Activated CD4-positive, alpha-beta T cell treated with anti-CD3 and anti-CD28 coated beads, Interleukin-2, Interleukin-4, amounts not matched to agents 100 ng/mL and 50 ng/mL, durations not matched to agents 16 hours and 8 hours (primary cell): Measurements from ENCODE around the gene NDRG2.
"Not testable (repeated sequence)": the region's sequence is repeated elsewhere in the genome, so short reads cannot be mapped to it uniquely, and the experiment has no call there.

ENCODE experiments used
- DNase-seq: peaks from one replicate; pipeline ENCODE4 v3.0.0-alpha.2; 2020; ENCODE audit warnings: low spot score

NDRG2 gene

DNA sequence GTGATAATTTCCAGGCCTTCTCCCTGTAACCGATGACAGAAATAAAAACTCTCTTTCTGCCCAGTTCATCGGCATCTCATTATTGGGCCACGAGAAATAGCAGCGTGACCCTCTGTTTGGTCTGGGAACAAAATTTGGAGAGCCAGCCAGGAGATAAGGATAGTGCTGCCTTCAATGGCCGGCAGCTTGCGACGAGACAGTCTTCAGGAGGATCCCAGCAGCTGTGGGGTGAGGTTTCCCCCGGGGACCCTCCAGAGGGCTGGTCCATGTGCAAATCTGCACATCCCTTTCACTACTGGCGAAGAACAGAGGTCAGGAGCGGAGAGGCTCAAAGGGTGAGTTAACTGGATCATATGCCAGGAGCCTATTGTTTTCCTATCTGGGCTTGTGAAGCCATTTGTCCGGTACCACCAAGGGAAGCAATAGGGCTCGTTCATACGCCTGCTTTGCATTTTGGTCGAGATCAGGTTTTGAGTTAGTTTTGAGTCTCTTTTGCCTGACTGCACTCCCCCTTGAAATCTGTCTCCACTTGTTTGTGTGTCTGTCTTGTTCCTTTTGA lies 21.0 kb downstream of the NDRG2 start:
- DNase-seq, result no peak

DNA sequence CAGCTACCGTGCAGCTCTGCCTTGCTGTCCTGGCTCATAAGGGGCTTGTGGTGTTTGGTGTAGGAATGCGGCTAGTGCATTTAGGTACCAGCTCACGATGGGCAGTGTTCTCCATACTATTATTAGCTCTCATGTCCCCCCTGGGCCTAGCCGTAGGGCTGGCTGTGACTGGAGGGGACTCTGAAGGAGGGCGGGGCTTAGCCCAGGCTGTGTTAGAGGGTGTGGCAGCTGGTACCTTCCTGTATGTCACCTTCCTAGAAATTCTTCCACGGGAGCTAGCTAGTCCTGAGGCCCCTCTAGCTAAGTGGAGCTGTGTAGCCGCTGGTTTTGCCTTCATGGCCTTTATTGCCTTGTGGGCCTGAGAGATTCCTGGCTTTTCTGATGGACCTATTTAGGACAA lies 23.6 kb downstream of the NDRG2 start:
- no peak for DNase-seq

DNA sequence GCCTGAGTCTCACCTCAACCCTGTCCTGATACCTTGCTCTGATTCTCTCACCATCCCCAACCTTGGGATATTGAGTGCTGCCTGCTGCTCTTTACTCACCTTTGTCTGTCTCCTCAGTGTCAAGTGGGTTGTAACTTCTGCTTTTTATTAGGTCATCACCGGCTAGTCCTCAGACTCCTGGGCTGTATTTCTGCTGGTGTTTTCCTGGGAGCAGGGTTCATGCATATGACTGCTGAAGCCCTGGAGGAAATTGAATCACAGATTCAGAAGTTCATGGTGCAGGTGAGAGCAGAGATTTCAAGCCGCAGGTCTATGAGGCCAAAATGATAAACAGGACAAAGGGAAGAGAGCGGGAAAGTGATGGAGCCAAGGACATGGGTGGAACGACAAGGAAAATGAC lies 25.3 kb downstream of the NDRG2 start:
- DNase-seq, result no peak

DNA sequence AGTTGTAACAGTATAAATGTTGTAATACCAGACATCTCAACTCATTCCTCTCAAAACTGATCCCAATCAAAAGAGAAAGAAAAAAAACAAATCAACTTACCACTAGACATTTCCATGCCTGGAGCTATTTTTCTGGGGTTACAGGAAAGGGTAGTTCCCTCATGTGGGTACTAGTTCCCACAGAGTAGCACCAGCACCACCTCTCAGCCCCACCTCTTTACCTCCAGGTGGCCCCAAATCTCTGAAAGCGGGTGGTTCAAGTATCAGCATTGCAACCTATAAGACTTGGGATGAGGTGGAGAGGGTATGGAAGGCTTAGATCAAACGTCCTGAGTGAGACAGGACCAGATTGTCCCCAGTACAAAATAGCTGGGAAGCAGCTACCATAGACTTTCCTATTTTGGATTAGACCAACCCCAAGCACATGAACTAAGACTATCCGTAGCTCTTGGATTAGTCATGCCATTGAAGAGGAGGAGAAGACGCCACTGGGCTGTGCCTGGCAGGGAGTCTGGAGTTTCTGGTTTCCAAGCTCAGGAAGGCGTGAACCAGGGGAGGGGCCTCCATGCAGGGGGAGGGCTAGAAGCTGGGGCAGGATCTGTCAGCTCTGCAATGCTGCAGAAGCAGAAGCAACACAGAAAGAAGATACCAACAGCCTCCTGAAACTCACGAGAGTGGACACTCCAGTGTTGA lies 26.0 kb downstream of the NDRG2 start, which contains the start of gene SLC39A2:
Gene SLC39A2 (plus strand): TSS at position 620 of the 693 bp plus-strand sequence. CDS start 154 bp downstream, outside the sequence.
- no peak for DNase-seq

DNA sequence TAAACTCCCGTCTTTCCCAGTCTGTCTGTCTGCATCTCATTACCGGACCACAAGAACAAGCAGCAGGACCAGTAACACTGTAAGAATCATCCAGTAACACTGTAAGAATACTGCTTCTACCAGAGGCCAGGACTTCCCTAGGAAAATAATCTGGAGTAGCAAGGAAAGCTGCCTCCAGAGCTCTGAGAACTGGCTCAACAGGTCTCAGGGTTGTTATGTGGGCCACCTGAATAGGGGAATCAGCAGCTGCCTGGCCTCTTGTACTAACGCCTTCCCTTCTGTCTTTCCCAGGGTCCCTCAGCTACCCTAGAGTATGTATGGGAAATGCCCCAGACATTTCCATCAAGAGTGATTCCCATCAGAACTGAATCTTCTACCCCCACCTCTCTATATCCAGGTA lies 26.7 kb downstream of the NDRG2 start:
- DNase-seq, result no peak

DNA sequence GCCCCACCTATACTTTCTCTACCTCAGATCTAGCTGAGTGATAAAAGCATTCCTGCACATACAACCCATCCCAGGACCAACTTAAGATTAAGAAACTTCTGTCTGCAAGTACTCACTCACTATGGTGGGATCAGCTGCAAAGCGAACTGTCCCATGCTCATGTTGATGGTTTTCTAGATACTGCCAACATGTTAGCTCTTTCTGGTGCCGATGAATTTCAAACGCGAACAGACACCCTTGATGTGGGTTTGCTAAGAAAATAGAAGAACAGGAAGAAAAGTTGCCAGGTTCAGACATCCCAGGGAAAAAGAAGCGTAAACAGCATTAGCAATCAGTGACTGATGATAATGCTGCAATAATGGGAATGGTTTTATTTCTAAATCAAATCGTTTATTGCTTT lies 27.3 kb downstream of the NDRG2 start:
- no peak for DNase-seq

DNA sequence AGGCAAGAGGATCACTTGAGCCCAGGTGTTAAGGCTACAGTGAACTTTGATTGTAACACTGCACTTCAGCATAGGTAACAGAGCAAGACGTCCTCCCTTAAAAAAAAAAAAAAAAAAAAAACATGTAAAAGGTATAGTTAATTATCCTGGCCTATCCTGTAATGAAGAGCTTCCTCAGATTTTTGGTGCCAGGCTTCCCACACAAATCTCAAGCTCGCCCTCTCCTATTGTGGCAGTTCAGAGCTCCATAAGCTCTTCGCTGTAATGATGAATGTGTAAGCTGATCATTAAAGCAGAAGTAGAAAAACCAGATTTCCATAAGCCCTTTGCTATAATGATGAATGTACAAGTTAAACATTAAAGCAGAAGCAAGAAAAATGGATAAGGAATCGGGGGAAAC lies 27.7 kb downstream of the NDRG2 start:
- no peak for DNase-seq

DNA sequence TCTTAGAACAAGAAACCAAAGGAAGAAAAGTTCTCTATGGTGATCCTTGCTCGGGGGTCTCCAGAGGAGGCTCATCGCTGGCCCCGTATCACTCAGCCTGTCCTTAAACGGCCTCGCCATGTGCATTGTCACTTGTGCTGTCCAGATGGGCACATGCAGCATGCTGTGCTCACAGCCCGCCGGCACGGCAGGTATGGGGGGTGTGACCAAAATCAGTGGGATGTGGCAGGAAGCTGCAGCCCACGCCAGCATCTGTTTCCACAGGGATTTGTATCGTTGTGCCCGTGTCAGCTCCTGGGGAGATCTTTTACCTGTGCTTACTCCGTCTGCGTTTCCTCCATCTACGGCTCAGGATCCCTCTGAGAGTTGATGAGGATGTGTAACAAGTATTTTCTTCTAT lies 28.3 kb downstream of the NDRG2 start:
- DNase-seq, result no peak

DNA sequence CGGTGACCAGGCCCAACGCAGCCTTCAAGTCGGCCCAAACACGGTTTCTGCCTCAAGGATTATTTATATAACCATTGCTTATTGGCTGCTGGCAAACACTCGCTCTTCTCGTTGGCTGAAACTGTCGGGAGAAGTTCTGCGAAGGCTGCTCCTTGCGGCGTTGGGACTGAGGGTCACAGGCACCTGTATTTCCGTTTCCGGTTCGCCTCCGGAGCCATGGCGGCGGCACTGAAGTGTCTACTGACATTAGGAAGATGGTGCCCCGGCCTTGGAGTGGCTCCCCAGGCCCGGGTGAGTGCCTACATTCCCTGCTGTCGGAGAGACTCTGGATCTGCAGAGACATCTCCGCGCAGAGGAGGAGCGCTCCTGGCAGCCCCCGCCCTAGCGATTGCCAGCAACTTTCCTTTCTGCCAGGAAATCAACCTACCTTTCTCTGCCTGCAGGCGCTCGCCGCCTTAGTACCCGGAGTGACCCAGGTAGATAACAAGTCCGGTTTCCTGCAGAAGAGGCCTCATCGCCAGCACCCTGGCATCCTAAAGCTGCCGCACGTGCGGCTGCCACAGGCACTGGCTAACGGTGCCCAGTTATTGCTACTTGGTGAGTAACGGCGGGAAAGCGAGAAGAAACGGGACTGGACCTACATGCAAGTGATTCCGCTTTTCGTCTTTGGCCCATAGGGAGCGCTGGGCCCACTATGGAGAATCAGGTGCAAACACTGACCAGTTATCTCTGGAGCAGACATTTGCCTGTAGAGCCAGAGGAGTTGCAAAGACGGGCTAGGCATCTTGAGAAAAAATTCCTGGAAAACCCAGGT lies 34.9 kb downstream of the NDRG2 start, which contains the start of gene METTL17:
Gene METTL17 (plus strand): TSS at position 194 of the 814 bp plus-strand sequence. CDS start 23 bp downstream, at position 217.
- DNase-seq, result peak; percentile 96

DNA sequence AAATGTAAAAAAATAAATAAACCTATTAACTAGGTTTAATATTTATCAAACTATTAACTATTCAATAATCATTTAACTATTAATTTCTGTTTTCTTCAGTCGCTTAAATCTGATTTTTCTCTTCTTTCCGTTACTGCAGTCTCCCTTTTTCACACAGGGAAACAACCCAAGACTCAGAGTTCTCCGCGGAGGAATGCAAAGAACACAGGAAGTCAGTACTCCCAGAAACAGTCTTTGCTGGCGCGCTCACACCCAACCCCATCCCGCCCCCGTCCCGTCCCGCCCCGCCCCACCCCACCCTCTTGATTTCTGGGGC lies 35.4 kb downstream of the NDRG2 start:
- no peak for DNase-seq

DNA sequence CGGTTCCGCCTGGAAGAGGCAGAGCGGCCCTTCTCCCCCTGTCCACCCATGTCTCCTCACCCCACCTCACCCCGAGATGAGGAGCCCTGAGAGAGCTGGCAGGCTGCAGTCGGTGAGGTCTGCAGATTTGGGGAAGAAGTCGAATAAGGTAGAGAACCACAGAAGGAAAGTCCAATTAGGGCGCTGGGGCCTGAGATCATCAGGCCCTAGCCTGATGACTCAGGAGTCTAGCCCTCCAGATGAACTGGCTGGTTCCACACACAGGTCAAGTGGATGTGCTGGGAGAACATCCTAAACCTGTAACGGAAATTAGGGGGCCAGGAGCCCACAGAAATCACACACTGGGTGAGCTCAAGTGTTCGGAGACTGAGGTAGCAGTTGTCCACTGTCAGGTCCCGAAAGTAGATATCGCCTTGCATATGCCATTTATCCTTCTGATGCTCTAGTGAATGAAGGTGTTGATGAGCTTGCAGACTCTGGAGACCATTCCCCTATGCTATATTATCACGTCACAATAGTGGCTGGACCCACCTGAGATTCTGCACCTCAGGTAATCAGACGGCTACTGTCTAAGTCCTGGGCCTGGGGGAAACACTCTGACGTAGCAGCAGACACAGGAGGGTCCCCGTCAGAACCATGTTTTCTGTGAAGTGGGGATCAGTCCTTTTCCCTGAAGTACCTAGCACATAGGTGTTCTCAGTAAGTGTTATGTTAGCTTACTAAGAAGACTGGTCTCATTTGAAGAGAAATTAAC lies 36.0 kb downstream of the NDRG2 start:
- DNase-seq, result no peak

DNA sequence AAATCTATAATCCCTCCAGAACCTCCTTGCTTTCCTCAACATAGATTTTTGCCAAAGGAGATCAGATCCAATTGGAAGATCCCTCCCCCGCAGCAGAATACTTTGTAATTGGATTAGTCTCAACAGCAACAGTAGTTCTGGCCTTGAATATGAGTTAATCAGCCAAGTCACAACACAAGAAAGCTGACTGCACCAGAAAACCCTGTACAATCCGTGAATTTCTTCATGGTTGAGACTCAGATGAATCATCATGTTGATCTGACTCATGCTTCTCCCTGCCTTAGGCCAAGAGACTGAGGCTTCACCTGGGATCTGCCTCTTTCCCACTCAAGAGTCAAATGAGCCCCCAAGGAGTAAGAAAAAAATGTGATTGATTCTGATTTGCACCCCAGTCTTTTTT lies 38.0 kb downstream of the NDRG2 start:
- DNase-seq, result peak; percentile 58

DNA sequence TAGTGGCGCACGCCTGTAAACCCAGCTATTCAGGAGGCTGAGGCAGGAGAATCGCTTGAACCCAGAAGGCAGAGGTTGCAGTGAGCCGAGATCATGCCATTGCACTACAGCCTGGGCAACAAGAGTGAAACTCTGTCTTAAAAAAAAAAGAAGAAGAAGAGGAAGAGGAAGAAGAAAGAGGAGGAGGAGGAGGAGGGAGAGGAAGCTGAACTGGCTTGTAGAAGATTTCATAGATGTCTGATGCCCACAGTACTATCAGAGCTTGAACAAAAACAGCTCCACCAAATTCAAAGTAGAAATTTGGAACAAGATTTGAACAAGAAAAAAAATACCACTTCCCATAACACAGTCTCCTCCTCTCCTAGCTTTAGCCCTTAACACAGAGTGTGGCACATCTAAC lies 39.2 kb downstream of the NDRG2 start:
- not testable (repeated sequence) for DNase-seq

DNA sequence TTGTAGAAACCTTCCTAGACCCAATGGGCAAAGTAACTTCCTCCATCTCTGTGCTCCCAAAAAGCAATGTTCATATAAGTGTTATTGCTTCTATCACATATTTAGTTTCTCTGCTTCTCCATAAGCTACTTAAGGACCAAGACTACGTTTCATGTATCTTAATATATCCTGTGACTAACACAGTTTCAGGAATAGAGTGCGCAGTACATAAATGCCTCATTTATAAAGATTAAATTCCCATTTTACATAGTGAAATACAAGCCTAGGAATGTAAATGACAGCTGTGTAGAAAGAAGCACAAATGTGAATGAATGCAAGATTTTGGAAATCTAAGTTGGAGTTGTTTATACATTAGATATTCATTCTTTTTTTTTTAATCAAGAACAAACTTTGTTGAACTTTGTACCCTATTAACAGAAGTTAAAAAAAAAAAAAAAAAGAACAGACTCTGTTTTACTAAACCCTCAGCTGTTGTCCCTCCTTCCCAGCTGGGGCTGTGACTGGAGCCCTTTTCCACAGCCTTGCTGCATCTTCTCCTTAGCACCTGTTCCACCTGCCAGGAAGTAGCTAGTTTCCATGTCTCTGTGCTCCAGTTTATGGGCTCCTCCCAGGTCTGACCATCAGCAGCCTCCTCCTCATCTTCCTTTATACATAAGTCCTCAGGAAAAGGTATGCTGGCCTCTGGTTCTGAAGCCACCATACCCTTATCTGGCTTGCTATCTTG lies 42.1 kb downstream of the NDRG2 start:
- DNase-seq, result no peak

DNA sequence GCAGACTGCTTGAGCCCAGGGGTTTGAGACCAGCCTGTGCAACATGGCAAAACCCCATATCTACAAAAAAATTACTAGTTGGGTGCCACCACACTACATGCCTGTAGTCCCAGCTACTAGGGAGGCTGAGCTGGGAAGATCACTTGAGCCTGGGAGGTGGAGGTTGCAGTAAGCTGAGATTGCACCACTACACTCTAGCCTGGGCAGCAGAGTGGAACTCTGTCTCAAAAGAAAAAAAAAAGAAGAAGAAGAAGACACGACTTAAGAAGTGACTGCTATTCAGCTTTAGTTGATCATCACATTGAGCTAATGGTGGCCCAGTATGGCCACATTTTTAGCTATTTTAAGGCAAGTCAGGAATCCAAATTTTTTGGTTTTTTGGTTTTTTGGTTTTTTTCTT lies 44.0 kb downstream of the NDRG2 start:
- DNase-seq, result no peak

DNA sequence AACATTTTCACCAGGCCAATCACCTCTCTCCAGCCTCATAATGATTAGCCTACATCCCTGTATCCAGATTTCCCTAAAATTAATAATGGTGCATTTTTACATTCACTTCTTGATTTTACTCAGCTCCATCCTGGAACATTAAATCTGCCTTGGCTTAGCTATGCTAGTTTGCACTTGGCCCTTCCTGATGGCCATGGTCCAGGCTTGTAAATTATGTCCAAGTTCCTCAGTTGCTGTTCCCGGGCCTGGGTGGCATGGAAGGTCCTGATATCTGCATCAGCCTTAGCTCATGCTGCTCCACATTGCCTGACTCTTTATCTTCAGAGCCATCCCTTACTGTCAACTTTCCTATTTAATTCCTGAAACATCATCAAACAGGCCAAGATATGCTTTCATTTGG lies 46.2 kb downstream of the NDRG2 start:
- no peak for DNase-seq

DNA sequence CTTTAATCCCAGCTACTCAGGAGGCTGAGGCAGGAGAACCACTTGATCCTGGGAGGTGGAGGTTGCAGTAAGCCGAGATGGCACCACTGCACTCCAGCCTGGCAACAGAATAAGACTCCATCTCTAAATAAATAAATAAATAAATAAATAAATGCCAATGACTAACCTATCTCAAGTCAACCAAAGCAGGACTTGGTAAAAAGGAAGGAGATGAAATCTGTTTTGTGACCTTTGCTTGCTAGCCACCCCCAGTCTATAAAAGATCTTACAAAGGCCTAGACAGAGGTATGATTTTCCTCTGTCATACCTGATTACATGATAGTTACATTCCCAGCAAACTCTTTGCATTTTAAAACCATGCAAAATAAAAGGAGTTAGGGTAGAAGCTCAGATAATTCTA lies 48.6 kb downstream of the NDRG2 start:
- DNase-seq, result no peak

DNA sequence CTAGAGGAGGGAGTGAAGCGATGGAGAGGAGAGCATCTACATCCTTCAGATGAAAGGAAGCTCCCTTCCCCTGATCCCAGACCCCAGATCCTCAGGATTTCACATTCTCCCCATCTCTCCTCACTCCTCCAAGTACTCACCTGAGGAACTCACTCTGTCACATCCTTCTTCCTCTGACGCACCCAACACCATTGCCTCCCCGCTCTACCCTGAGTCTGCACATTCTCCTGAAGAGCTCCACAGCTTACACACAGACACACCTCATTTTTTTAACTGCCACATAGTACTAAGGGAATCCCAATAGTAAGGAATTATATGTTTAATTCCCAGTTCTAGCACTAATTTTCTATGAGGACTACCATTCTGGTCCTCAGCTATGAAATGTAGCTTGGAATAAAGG lies 51.4 kb downstream of the NDRG2 start:
- DNase-seq, result no peak

DNA sequence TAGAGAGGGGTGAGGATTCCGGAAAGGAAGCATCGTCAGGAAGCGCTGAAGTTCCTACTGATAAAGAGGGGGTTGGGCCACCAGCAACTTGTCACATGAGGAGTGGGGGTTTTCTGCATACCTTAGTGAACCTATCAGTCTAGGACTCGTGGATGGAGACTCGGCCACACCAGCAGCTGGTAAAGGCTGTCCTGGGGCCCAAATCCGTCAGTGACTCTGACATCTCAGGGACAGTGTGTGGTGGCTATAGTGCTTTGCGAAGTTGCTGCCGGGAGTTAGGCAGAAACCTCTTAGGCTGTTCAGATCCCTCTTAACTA lies 53.2 kb downstream of the NDRG2 start:
- no peak for DNase-seq

DNA sequence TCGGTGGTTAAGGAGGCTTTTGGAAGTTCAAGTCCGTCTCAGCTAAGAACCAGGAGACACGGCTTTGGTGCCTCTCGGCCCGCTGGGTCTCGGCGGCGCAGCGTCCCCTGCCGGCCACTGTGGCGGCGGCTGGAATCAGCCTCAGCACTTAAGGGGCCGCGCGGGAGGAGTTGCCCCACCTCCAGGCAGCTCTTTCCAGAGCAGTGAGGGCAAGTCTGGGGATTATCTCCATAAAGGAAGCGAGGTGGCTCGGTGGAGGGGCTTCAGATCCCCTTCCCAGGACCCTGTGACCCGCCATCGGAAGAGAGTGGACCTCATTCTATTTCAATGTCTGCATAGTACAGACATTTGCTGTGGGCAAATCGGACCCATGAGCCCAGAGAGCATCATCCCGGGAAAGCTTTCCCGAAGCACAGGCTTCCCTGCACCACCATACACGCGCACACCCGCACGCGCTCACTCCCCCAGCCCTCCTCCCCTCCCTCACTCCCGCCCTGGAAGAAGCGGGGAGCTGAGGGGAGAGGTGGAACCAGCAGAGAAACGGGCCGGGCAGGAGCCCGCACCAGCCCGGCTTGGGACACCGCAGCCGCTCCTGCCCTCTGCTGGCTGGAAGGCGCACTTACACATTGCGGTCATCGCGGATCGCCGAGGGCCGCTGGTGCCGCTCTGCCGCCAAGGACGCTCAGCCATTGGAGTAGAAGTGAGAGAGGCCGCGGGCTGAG lies 53.7 kb downstream of the NDRG2 start:
- DNase-seq, result peak; percentile 87

DNA sequence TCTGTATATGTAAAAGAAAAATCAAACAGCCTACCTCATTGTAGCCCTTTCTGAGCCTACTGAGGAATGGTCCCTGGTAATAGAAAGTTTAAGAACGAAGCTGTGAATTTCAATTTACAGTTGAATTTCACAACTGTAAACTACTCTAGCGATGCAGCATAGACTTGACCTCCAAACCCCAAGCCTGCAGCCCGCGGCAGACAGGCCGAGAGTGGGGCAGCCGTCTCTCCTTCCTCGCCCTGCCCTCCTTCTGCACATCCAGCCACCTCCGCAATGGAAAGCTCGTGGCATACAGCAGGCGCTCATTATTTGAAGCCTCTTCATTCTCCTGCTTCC lies 54.2 kb downstream of the NDRG2 start:
- DNase-seq, result no peak

DNA sequence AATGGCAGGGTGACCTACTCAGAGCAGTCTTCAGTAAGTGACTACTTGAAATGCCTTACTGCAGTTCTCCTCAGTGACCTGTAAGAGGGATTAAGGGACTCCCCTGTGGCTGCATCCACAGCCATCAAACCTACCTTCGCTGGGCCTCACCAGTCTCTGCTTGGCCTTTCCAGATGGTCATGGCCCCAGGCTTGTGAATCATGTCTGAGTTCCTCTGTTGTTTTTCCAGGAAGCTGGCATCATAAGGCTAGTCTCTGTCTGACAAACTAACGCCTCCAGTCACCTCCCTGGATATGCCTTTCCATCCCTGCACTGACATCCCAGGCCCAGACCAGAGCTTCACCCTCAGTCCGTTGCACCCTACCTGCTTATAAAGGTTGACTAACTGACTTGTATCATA lies 55.5 kb downstream of the NDRG2 start:
- no peak for DNase-seq
